H1 (cell line): Measurements from ENCODE around the gene RNF31. TPM values are rescaled to one million over a fixed set of nuclear protein-coding genes. Genes with fewer than 3 reads are reported as not detected.

Experiments
- CTCF ChIA-PET: fragments of 300-600 bp; sonication (Branson Sonifier 250); formaldehyde crosslinking; loops from one replicate; lab custom pipeline; 2021; ENCODE audit not compliant: partially characterized antibody; lab: Charles Lee
- POLR2A ChIA-PET: fragments of 300-600 bp; sonication (Branson Sonifier 250); formaldehyde crosslinking; loops from one replicate; lab custom pipeline; 2021; ENCODE audit warnings: inconsistent platforms; ENCODE audit not compliant: partially characterized antibody; lab: Charles Lee
- DNase-seq, 2 experiments: peaks; one replicate each; pipeline versions ENCODE4 v3.0.0 to v3.0.0-alpha.2; 2010 to 2022; ENCODE audit warnings: low spot score in 2 of 2, low read depth in 1 of 2, mixed read lengths in 1 of 2
- FAIRE-seq: peaks from 2 replicates; lab custom pipeline; 2011; peaks lifted over from hg19 to GRCh38; lab: Jason Lieb, UNC
- H2AFZ ChIP-seq: 2 replicates; pipeline ENCODE4 v1.8.1; 2012; ENCODE audit warnings: low read length, inconsistent platforms
- H2AK5ac ChIP-seq: 2 replicates; pipeline ENCODE4 v1.6.1; 2013; ENCODE audit warnings: low read depth, low read length
- H2BK120ac ChIP-seq: replicated peaks from 2 replicates; pipeline ENCODE3; 2013; ENCODE audit warnings: low read depth, low read length, inconsistent platforms
- H2BK12ac ChIP-seq: 2 replicates; pipeline ENCODE4 v1.6.1; 2013; ENCODE audit warnings: low read depth, low read length
- H2BK15ac ChIP-seq: 2 replicates; pipeline ENCODE4 v1.6.1; 2013; ENCODE audit warnings: low read length
- H2BK20ac ChIP-seq: 2 replicates; pipeline ENCODE4 v1.6.1; 2013; ENCODE audit warnings: low read length
- H2BK5ac ChIP-seq: 2 replicates; pipeline ENCODE4 v1.6.1; 2013; ENCODE audit warnings: low read depth, low read length
- H3K14ac ChIP-seq: 2 replicates; pipeline ENCODE4 v1.6.1; 2013; ENCODE audit warnings: inconsistent platforms; ENCODE audit not compliant: insufficient read length
- H3K18ac ChIP-seq: 2 replicates; pipeline ENCODE4 v1.6.1; 2013; ENCODE audit warnings: low read length; ENCODE audit errors: extremely low read depth
- H3K23ac ChIP-seq: 2 replicates; pipeline ENCODE4 v1.6.1; 2013; ENCODE audit warnings: inconsistent platforms; ENCODE audit not compliant: insufficient read length
- H3K23me2 ChIP-seq: 2 replicates; pipeline ENCODE4 v1.6.1; 2013; ENCODE audit warnings: low read depth, low read length
- H3K27ac ChIP-seq: 2 replicates; pipeline ENCODE4 v1.6.1; 2011; ENCODE audit warnings: low read depth, low read length, inconsistent platforms
- H3K27me3 ChIP-seq, 4 experiments: replicated peaks in 1 of 4; 1 replicate in 1 of 4; 2 replicates in 3 of 4; pipeline versions ENCODE4 v1.6.1 to v1.8.1; 2011 to 2013; ENCODE audit warnings: low read length in 3 of 4, mild to moderate bottlenecking in 3 of 4, inconsistent platforms in 2 of 4, mixed read lengths in 2 of 4, moderate library complexity in 1 of 4; ENCODE audit not compliant: control insufficient read depth in 3 of 4, insufficient read depth in 3 of 4; ENCODE audit errors: extremely low read depth in 1 of 4
- H3K36me3 ChIP-seq, 4 experiments: 2 replicates each; pipeline versions ENCODE4 v1.6.1 to v1.8.1; 2011 to 2013; ENCODE audit warnings: mild to moderate bottlenecking in 4 of 4, low read length in 3 of 4, moderate library complexity in 2 of 4, control low read depth in 1 of 4, inconsistent platforms in 1 of 4; ENCODE audit not compliant: insufficient read depth in 4 of 4, control insufficient read depth in 2 of 4
- H3K4ac ChIP-seq: replicated peaks from 2 replicates; pipeline ENCODE3; 2013; ENCODE audit warnings: low read length, low read depth, mixed read lengths, inconsistent platforms; ENCODE audit not compliant: insufficient read length
- H3K4me1 ChIP-seq, 4 experiments: replicated peaks in 1 of 4; 1 replicate in 1 of 4; 2 replicates in 3 of 4; pipeline versions ENCODE4 v1.6.1 to v1.8.1; 2011 to 2013; ENCODE audit warnings: low read length in 3 of 4, inconsistent platforms in 2 of 4, mixed read lengths in 1 of 4; ENCODE audit not compliant: insufficient read depth in 4 of 4, control insufficient read depth in 3 of 4
- H3K4me2 ChIP-seq, 2 experiments: 2 replicates each; pipeline versions ENCODE4 v1.6.1 to v1.8.1; 2011 to 2013; ENCODE audit warnings: low read depth in 2 of 2, low read length in 2 of 2, control low read depth in 1 of 2, inconsistent platforms in 1 of 2, mild to moderate bottlenecking in 1 of 2; ENCODE audit not compliant: insufficient read depth in 1 of 2
- H3K4me3 ChIP-seq, 4 experiments: fragments of 200-600, 300-600 bp in 1 of 4; sonication (generic), shearing (Covaris generic), sonication (Bioruptor Twin) in 1 of 4; 2 replicates each; pipeline versions ENCODE4 v1.5.1 to v1.8.1; 2011 to 2016; ENCODE audit warnings: low read length in 4 of 4, low read depth in 3 of 4, control low read depth in 2 of 4, inconsistent platforms in 2 of 4, mild to moderate bottlenecking in 2 of 4, mixed read lengths in 1 of 4, moderate library complexity in 1 of 4; ENCODE audit not compliant: insufficient read depth in 2 of 4; ENCODE audit errors: extremely low read depth in 1 of 4
- H3K56ac ChIP-seq: replicated peaks from 2 replicates; pipeline ENCODE3; 2013; ENCODE audit warnings: low read depth, mild to moderate bottlenecking, mixed read lengths, low read length, inconsistent platforms; ENCODE audit not compliant: insufficient read length
- H3K79me1 ChIP-seq: 2 replicates; pipeline ENCODE4 v1.6.1; 2013; ENCODE audit warnings: low read depth, low read length, control low read depth
- H3K79me2 ChIP-seq, 2 experiments: 2 replicates each; pipeline versions ENCODE4 v1.6.1 to v1.8.1; 2012 to 2013; ENCODE audit warnings: low read length in 2 of 2, mild to moderate bottlenecking in 2 of 2, inconsistent platforms in 1 of 2; ENCODE audit not compliant: insufficient read depth in 2 of 2, control insufficient read depth in 1 of 2
- H3K9ac ChIP-seq, 4 experiments: replicated peaks in 1 of 4; 1 replicate in 1 of 4; 2 replicates in 3 of 4; pipeline versions ENCODE4 v1.6.1 to v1.8.1; 2011 to 2013; ENCODE audit warnings: low read depth in 3 of 4, low read length in 3 of 4, control low read depth in 2 of 4, mild to moderate bottlenecking in 2 of 4, moderate library complexity in 2 of 4, inconsistent platforms in 1 of 4; ENCODE audit errors: extremely low read depth in 1 of 4
- H3K9me3 ChIP-seq, 2 experiments: 2 replicates each; pipeline versions ENCODE4 v1.6.1 to v1.8.1; 2012 to 2013; ENCODE audit warnings: mild to moderate bottlenecking in 2 of 2, moderate library complexity in 2 of 2, control low read depth in 1 of 2, inconsistent platforms in 1 of 2, low read depth in 1 of 2, low read length in 1 of 2, mixed read lengths in 1 of 2; ENCODE audit not compliant: insufficient read depth in 2 of 2
- H4K20me1 ChIP-seq, 2 experiments: replicated peaks in 1 of 2; 2 replicates each; pipeline versions ENCODE3 to v1.8.1; 2011 to 2013; ENCODE audit warnings: inconsistent platforms in 2 of 2, low read length in 2 of 2, mild to moderate bottlenecking in 1 of 2; ENCODE audit not compliant: insufficient read depth in 2 of 2, control insufficient read depth in 1 of 2
- H4K5ac ChIP-seq: 2 replicates; pipeline ENCODE4 v1.6.1; 2013; ENCODE audit warnings: low read length, low read depth, mixed read lengths, inconsistent platforms; ENCODE audit not compliant: insufficient read length
- H4K8ac ChIP-seq: 2 replicates; pipeline ENCODE4 v1.8.0; 2013; ENCODE audit warnings: mild to moderate bottlenecking, moderate library complexity, low read length, inconsistent platforms; ENCODE audit not compliant: insufficient read depth; ENCODE audit errors: extremely low read depth
- H4K91ac ChIP-seq: replicated peaks from 2 replicates; pipeline ENCODE3; 2013; ENCODE audit warnings: low read length, mixed read lengths, inconsistent platforms; ENCODE audit not compliant: insufficient read length
- ASH2L ChIP-seq: fragments of 200-600, 300-600 bp; sonication (generic); IDR thresholded peaks from one replicate; pipeline ENCODE4 v1.7.1; 2017; ENCODE audit warnings: low read length
- CTCF ChIP-seq, 3 experiments: IDR thresholded peaks; 1 replicate in 2 of 3; 2 replicates in 1 of 3; pipeline versions ENCODE4 v1.5.1 to v1.6.1; 2011; ENCODE audit warnings: low read length in 3 of 3, mild to moderate bottlenecking in 3 of 3, inconsistent platforms in 2 of 3, low read depth in 1 of 3, moderate library complexity in 1 of 3; ENCODE audit not compliant: insufficient read depth in 1 of 3; ENCODE audit errors: control extremely low read depth in 1 of 3
- EZH2 ChIP-seq: fragments of 200-600 bp; sonication (generic); IDR thresholded peaks from 2 replicates; pipeline ENCODE4 v1.7.1; 2012; ENCODE audit warnings: low read depth, mild to moderate bottlenecking, moderate library complexity, low read length, inconsistent platforms; ENCODE audit not compliant: severe bottlenecking
- KDM1A ChIP-seq: fragments of 200-600, 300-600 bp; sonication (generic); IDR thresholded peaks from 2 replicates; pipeline ENCODE4 v1.7.1; 2016; ENCODE audit warnings: mild to moderate bottlenecking, low read length, borderline replicate concordance
- PHF8 ChIP-seq: fragments of 200-600 bp; sonication (generic); conservative IDR thresholded peaks from 2 replicates; pipeline ENCODE4 v1.7.1; 2012; ENCODE audit warnings: low read depth, mild to moderate bottlenecking, inconsistent platforms, low read length, moderate library complexity
- RXRA ChIP-seq: IDR thresholded peaks from 2 replicates; pipeline ENCODE4 v1.6.1; 2011; ENCODE audit warnings: low read depth, mild to moderate bottlenecking, low read length, moderate library complexity; ENCODE audit not compliant: insufficient read depth
- SAP30 ChIP-seq: fragments of 300-600 bp; sonication (generic); IDR thresholded peaks from 2 replicates; pipeline ENCODE4 v1.7.1; 2012; ENCODE audit warnings: low read length, moderate library complexity, mild to moderate bottlenecking, inconsistent platforms; ENCODE audit not compliant: insufficient read depth, insufficient replicate concordance
- TAF7 ChIP-seq: optimal IDR thresholded peaks from 2 replicates; pipeline ENCODE3; 2011; ENCODE audit warnings: low read depth, mild to moderate bottlenecking, inconsistent platforms, low read length, moderate library complexity, borderline replicate concordance
- WGBS, 2 experiments: shearing (Covaris generic) in 1 of 2; methylation state at CpG; one replicate each; pipeline versions ENCODE4 v1.1.6 to v1.1.7; 2013 to 2015; ENCODE audit warnings: low lambda C conversion rate in 2 of 2, mixed read lengths in 2 of 2, inconsistent platforms in 1 of 2, low coverage in 1 of 2, missing lambda C conversion rate in 1 of 2; ENCODE audit not compliant: insufficient replicate concordance in 2 of 2, insufficient coverage in 1 of 2, insufficient read length in 1 of 2; ENCODE audit errors: extremely low coverage in 1 of 2, missing lambda C conversion rate in 1 of 2; 5-methylcytosine and 5-hydroxymethylcytosine counted together
- polyA plus RNA-seq, 7 experiments: library from polyadenylated mRNA; depleted of rRNA in 3 of 7; stranded (reverse) in 5 of 7; unstranded in 2 of 7; fragments of >200 nt in 5 of 7; fragments of 200-250 nt in 2 of 7; gene quantifications; 1 replicate in 5 of 7; 2 replicates in 1 of 7; 4 replicates in 1 of 7; pipeline versions ENCODE4 v1.2.1 to v1.2.3, GENCODE V29; 2011 to 2013; ENCODE audit warnings: missing spikeins in 2 of 7, mixed read lengths in 2 of 7
- total RNA-seq: library from RNA; stranded (reverse); fragmentation: NEBNext Ultra II Directional; extraction: Animal tissue kit (Norgen Biotek cat#: 25700); gene quantifications from 2 replicates; pipeline ENCODE4 v1.2.1, GENCODE V29; 2021

Gene RNF31
- total and polyA plus RNA-seq, 2 of the 8 experiments (the other 6 are each of a cell fraction or from before 2014, with no cell fraction given), result 17.5 to 72.0 TPM

GRCh38 chr14:24123424-24124417, 23.6 kb upstream of the RNF31 start:
- Histone ChIP-seq H3K27ac (no peak overlapping the region), H3K23ac (no peak overlapping the region), H3K79me1 (no peaks in the 10 kb centered on the region), H4K5ac (no peak overlapping the region), H3K79me2 (no peaks in the 10 kb centered on the region), H3K4ac (no peak overlapping the region), H3K4me2 (no peak overlapping the region), H2BK120ac (no peak overlapping the region), H2AFZ (no peak overlapping the region), H3K56ac (no peak overlapping the region), H4K8ac (no peak overlapping the region), H2BK12ac (no peak overlapping the region), H3K9me3 (no peaks in the 10 kb centered on the region), H4K91ac (no peak overlapping the region), H2BK5ac (no peak overlapping the region), H3K27me3 (no peaks in the 10 kb centered on the region), H2AK5ac (no peak overlapping the region), H3K23me2 (no peaks in the 10 kb centered on the region), H3K14ac (no peak overlapping the region), H2BK15ac (no peak overlapping the region), H2BK20ac (no peak overlapping the region), H3K36me3 (peaks cover 7 to 28% (median 23%) of the 10 kb centered on the region in 4 experiments; a peak in 6 of 8 replicates), H3K9ac (no peak overlapping the region), H3K18ac (no peak overlapping the region), H3K4me3 (no peak overlapping the region), H4K20me1 (peaks cover 0 to 3% of the 10 kb centered on the region in 2 experiments), H3K4me1 (no peaks in the 10 kb centered on the region)
- no peak for FAIRE-seq
- no peak for DNase-seq
- ChIA-PET CTCF (interaction anchor here (0.7 to 1.5 kb wide), 2 partner anchors 16 to 43 kb away, joined by 3 read pairs; no protein-coding TSS in a partner anchor), POLR2A (interaction anchor here (0.6 to 11.1 kb wide), 9 partner anchors 7 to 83 kb away, joined by 3 to 96 read pairs (median 3); partner anchors contain the start of genes DCAF11, IRF9, NRL and PCK2)
- 85% methylated on average over 9 of the region's 9 CpGs; no CpG with 5 or more reads in 1 of the 2 experiments for WGBS, 2 experiments
- TF ChIP-seq ASH2L (no peak), SAP30 (no peak), EZH2 (no peak), PHF8 (no peak), TAF7 (no peak), CTCF (IDR thresholded peaks at IDR 0.05; ENCODE audit: control extremely low read depth in 1 of 3, insufficient read depth in 1 of 3, low read depth in 1 of 3, low read length in 3 of 3) (no peak), KDM1A (no peak), RXRA (no peak)
